Lung (tissue), 12 donors: ENCODE data around the gene TFCP2L1. TPM values are rescaled to one million over a fixed set of nuclear protein-coding genes. Genes with fewer than 3 reads are reported as not detected.

Source experiments
- ATAC-seq: fragments of 200-7000 bp; cut with Tn5 transposase; one replicate; pipeline ENCODE4 v1.9.1; 2020; ENCODE audit warnings: moderate number of reproducible peaks; ENCODE audit not compliant: insufficient read depth, low FRiP score
- DNase-seq, 3 donors: peaks; one replicate each; pipeline ENCODE4 v3.0.0-alpha.2; 2013 to 2017
- H3K27ac ChIP-seq, 2 donors: one replicate each; pipeline ENCODE4 v1.5.1; 2013; ENCODE audit warnings: mild to moderate bottlenecking in 2 of 2, moderate library complexity in 2 of 2, control low read depth in 1 of 2, inconsistent platforms in 1 of 2, low read depth in 1 of 2, low read length in 1 of 2
- H3K27me3 ChIP-seq, 3 donors: one replicate each; pipeline ENCODE4 v1.5.1; 2013; ENCODE audit warnings: low read length in 2 of 3; ENCODE audit not compliant: control insufficient read depth in 3 of 3, insufficient read depth in 3 of 3
- H3K36me3 ChIP-seq, 4 donors: one replicate each; pipeline ENCODE4 v1.5.1; 2013; ENCODE audit warnings: low read length in 4 of 4, mild to moderate bottlenecking in 1 of 4, moderate library complexity in 1 of 4; ENCODE audit not compliant: control insufficient read depth in 4 of 4, insufficient read depth in 4 of 4
- H3K4me1 ChIP-seq, 5 donors: one replicate each; pipeline ENCODE4 v1.5.1; 2013; ENCODE audit warnings: low read length in 5 of 5, mild to moderate bottlenecking in 2 of 5, moderate library complexity in 1 of 5; ENCODE audit not compliant: control insufficient read depth in 5 of 5, insufficient read depth in 5 of 5
- H3K4me3 ChIP-seq: one replicate; pipeline ENCODE4 v1.5.1; 2013; ENCODE audit warnings: mild to moderate bottlenecking, control low read depth, moderate library complexity
- H3K9ac ChIP-seq, 2 donors: one replicate each; pipeline ENCODE4 v1.5.1; 2013; ENCODE audit warnings: low read length in 2 of 2, control low read depth in 1 of 2; ENCODE audit not compliant: insufficient read depth in 1 of 2
- H3K9me3 ChIP-seq, 4 donors: one replicate each; pipeline ENCODE4 v1.5.1; 2013; ENCODE audit warnings: low read length in 3 of 4, mild to moderate bottlenecking in 1 of 4, moderate library complexity in 1 of 4; ENCODE audit not compliant: control insufficient read depth in 4 of 4, insufficient read depth in 3 of 4
- whole genome bisulfite sequencing, 2 donors: extraction: QIAGEN DNeasy Blood & Tissue Kit; methylation state at CpG; one replicate each; pipeline ENCODE4 v1.1.7; 2013; 5-methylcytosine and 5-hydroxymethylcytosine counted together
- polyA plus RNA-seq, 2 donors: library from polyadenylated mRNA; stranded (reverse); fragments of 200-250 nt; gene quantifications; one replicate each; pipeline ENCODE4 v1.2.1, GENCODE V29; 2013
- total RNA-seq, 2 donors: library from RNA; depleted of rRNA in 1 of 2; stranded (reverse); fragments of >200 nt in 1 of 2; gene quantifications; one replicate each; pipeline ENCODE4 v1.2.1, GENCODE V29; 2014 to 2021
- TF ChIP-seq, protein P1 (sequence below): IDR thresholded peaks from 2 replicates; pipeline ENCODE4 v1.5.1; 2012; ENCODE audit warnings: mild to moderate bottlenecking; ENCODE audit errors: control extremely low read depth, extremely low read depth
- donor health status: control.
- donor health status: control.
- donor health status: Bipolar disorder and iron deficiency.
- donor health status: healthy.
- donor health status: DM: yes; HTN: yes; CAD: no.

The TFCP2L1 gene
- total and polyA plus RNA-seq, 4 donors, result 2.8 to 36.1 (median 6.7) TPM

DNA sequence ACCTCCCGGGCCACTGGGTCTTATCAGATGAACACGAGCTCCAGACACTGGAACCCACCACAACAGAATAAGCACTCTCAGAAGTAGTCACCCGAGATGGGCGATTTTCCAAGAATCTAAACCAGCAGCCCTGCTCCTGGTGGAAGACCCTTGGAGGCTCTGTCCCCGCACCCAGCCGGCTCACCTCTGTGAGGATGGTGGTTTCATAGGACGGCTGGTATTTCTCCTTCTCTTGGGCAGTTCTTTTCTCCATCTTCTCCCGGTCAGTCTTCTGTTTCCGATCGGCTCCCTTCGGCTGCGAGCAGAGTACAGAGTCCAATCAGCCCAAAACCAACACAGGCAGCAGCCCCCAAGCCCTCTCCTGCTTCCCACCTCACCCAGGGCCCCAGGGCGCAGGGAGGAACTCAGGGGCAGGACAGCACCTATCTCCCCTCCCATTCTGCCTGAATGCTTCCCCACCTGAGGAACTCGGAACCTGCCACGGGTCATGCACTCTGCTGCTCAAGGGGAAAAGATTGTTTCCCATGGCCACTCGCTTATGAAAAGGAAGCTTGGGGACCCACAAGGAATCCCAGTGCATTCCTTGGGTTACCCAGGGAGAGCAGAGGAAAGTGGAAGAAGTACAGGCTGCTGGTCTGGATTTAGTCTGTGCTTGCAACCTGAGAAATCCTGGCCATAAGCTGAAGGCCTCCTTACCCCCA is 42.7 kb downstream of the TFCP2L1 start:
- Histone ChIP-seq H3K4me3 (no peak overlapping the region), H3K9ac (no peak overlapping the region), H3K27me3 (peaks cover 0 to 4% (median 0%) of the 10 kb centered on the region in 3 donors), H3K27ac (no peak overlapping the region), H3K36me3 (peaks cover 0 to 5% (median 0%) of the 10 kb centered on the region in 4 donors), H3K9me3 (no peaks in the 10 kb centered on the region), H3K4me1 (no peaks in the 10 kb centered on the region)
- TF ChIP-seq, protein P1, sequence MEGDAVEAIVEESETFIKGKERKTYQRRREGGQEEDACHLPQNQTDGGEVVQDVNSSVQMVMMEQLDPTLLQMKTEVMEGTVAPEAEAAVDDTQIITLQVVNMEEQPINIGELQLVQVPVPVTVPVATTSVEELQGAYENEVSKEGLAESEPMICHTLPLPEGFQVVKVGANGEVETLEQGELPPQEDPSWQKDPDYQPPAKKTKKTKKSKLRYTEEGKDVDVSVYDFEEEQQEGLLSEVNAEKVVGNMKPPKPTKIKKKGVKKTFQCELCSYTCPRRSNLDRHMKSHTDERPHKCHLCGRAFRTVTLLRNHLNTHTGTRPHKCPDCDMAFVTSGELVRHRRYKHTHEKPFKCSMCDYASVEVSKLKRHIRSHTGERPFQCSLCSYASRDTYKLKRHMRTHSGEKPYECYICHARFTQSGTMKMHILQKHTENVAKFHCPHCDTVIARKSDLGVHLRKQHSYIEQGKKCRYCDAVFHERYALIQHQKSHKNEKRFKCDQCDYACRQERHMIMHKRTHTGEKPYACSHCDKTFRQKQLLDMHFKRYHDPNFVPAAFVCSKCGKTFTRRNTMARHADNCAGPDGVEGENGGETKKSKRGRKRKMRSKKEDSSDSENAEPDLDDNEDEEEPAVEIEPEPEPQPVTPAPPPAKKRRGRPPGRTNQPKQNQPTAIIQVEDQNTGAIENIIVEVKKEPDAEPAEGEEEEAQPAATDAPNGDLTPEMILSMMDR, result no peak
- 84 to 85% methylated on average over 16 of the region's 16 CpGs for WGBS, 2 donors
- ATAC-seq (no peak), DNase-seq (no peak)

DNA sequence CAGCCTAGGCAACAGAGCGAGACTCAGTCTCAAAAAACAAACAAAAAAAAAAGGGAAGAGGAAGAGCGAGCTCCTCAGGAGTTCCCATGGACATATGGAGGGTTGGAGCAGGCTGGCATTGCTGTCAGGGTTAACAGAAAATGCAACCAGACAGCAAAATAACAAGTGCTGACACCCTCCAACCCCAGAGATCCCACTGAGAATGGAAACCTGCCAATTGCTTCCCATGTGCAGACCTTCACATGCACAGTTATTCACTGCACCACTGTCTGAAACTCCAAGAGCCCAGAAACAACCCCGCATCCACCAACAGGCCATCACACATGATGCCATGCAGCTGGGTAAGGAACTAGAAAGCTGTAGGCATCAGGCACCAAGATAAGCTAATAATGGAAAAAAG is 43.5 kb downstream of the TFCP2L1 start:
- no peak overlapping the region for H3K9ac ChIP-seq
- 63 to 92% methylated on average over 3 of the region's 3 CpGs for WGBS, 2 donors
- no peaks in the 10 kb centered on the region for H3K9me3 ChIP-seq
- H3K27ac ChIP-seq, result no peak overlapping the region
- ATAC-seq (no peak), DNase-seq (no peak)
- H3K4me1 ChIP-seq, result no peaks in the 10 kb centered on the region
- TF ChIP-seq, protein P1, result no peak
- H3K4me3 ChIP-seq, result no peak overlapping the region
- peaks cover 0 to 8% (median 0%) of the 10 kb centered on the region in 4 donors for H3K36me3 ChIP-seq
- H3K27me3 ChIP-seq, result peaks cover 0 to 4% (median 0%) of the 10 kb centered on the region in 3 donors

DNA sequence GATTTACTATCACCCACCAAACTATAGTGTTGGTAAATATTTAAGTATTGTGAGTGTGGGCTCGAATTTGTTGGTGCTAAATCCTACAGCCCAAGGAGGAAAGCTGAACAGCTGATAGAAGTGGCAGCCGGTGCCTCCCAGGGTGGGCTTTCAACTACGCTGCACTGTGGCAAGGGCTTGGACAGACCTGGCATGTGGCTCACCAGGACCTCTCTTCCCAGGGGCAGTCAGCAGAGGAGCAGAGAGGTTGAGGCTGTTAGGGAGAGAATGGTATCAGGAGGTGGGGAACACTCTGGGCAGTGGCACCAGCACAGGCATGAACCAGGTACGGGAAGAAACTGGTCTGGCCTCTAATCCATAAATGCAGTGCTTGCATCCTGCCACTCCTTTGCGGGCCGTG is 44.6 kb downstream of the TFCP2L1 start:
- WGBS, 2 donors, result 80 to 89% methylated on average over 6 of the region's 6 CpGs
- no peak overlapping the region for H3K9ac ChIP-seq
- no peak overlapping the region for H3K4me3 ChIP-seq
- H3K4me1 ChIP-seq, result no peaks in the 10 kb centered on the region
- no peaks in the 10 kb centered on the region for H3K9me3 ChIP-seq
- H3K27me3 ChIP-seq, result peaks cover 0 to 4% (median 0%) of the 10 kb centered on the region in 3 donors
- H3K27ac ChIP-seq, result no peak overlapping the region
- no peak for ATAC-seq
- no peak for DNase-seq
- H3K36me3 ChIP-seq, result peaks cover 0 to 8% (median 0%) of the 10 kb centered on the region in 4 donors
- TF ChIP-seq, protein P1, result no peak

DNA sequence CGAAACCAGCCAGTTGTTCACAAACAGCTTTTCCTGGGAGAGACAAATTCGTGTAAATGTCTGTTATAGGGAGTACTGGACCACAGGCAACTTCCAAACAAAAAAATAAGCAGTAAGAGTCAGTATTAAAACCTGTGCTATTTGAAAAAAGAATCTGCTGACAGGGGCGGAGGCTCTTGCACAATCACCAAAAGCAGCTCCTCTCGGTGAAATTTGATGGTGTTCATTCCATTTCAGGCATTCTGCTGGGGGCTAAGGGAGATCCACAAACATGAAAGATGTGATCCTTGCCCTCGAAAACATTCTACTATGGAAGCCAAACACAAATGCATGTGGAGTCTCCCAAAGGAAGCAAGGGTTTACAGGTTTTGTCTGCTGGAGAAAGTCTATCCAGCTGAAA is 45.0 kb downstream of the TFCP2L1 start:
- ATAC-seq (no peak), DNase-seq (no peak)
- peaks cover 0 to 8% (median 0%) of the 10 kb centered on the region in 4 donors for H3K36me3 ChIP-seq
- no peak overlapping the region for H3K4me3 ChIP-seq
- H3K9ac ChIP-seq, result no peak overlapping the region
- no peaks in the 10 kb centered on the region for H3K9me3 ChIP-seq
- H3K4me1 ChIP-seq, result no peaks in the 10 kb centered on the region
- peaks cover 0 to 4% (median 0%) of the 10 kb centered on the region in 3 donors for H3K27me3 ChIP-seq
- WGBS, 2 donors, result 75 to 79% methylated on average over 5 of the region's 5 CpGs
- TF ChIP-seq, protein P1, result no peak
- no peak overlapping the region for H3K27ac ChIP-seq
